ENCODE data around the gene SPATA17. TPM values are rescaled to one million over a fixed set of nuclear protein-coding genes. Genes with fewer than 3 reads are reported as not detected.

Gene SPATA17
- total RNA-seq, 1 donor from 2014 or later: 0.40 TPM

DNA sequence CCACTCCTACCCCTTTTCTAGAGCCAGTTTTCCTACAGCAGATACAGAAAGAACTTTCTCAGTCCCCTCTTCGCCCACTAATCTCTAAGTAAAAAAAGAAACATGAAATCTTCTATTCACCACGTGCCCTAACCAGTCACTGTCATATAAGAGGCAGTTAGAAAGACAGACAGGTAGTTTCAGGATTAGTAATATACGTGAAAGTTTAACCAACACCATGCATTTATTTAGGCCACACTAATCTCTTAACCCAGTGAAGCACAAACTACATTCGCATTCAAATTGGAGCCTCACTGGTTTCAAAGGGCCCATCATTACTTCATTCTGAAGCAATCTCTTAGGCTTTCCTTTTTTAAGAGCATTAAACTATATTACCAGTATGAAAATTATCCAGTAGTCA lies 10.3 kb upstream of the SPATA17 start:
- Mint-ChIP-seq H3K27me3 (ENCODE audit: unreplicated experiment) (no peaks in the 10 kb centered on the region), H3K27ac (ENCODE audit: unreplicated experiment) (no peak overlapping the region), H3K4me3 (ENCODE audit: unreplicated experiment) (no peak overlapping the region), H3K9me3 (ENCODE audit: unreplicated experiment) (no peaks in the 10 kb centered on the region), H3K36me3 (ENCODE audit: unreplicated experiment) (peaks cover 25% of the 10 kb centered on the region), H3K4me1 (ENCODE audit: unreplicated experiment) (no peaks in the 10 kb centered on the region)
- DNase-seq (ENCODE audit: extremely low spot score, unreplicated experiment): no peak
- TF ChIP-seq, protein P1, sequence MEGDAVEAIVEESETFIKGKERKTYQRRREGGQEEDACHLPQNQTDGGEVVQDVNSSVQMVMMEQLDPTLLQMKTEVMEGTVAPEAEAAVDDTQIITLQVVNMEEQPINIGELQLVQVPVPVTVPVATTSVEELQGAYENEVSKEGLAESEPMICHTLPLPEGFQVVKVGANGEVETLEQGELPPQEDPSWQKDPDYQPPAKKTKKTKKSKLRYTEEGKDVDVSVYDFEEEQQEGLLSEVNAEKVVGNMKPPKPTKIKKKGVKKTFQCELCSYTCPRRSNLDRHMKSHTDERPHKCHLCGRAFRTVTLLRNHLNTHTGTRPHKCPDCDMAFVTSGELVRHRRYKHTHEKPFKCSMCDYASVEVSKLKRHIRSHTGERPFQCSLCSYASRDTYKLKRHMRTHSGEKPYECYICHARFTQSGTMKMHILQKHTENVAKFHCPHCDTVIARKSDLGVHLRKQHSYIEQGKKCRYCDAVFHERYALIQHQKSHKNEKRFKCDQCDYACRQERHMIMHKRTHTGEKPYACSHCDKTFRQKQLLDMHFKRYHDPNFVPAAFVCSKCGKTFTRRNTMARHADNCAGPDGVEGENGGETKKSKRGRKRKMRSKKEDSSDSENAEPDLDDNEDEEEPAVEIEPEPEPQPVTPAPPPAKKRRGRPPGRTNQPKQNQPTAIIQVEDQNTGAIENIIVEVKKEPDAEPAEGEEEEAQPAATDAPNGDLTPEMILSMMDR (IDR thresholded peaks at IDR 0.05): no peak

DNA sequence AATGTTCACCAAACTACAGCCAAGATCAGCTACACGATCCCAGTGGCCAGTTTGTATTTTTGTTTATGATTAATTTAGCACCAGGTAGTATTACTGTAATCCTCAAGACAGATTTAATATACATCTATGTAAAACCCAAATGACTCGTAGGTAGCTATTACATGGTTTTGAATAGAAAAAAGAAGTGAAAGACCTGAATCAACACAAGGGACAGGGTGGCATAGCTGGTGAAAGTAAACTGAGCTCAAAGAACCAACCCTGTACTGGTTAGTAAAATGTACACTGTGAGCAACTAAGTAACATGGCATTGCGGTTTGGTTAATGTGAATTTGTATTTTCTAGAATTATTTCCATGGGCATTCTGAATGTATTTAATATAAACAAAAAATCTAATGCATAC lies 9.1 kb upstream of the SPATA17 start:
- Mint-ChIP-seq H3K4me3 (ENCODE audit: unreplicated experiment) (no peak overlapping the region), H3K27ac (ENCODE audit: unreplicated experiment) (no peak overlapping the region), H3K9me3 (ENCODE audit: unreplicated experiment) (no peaks in the 10 kb centered on the region), H3K4me1 (ENCODE audit: unreplicated experiment) (no peaks in the 10 kb centered on the region), H3K36me3 (ENCODE audit: unreplicated experiment) (peaks cover 17% of the 10 kb centered on the region), H3K27me3 (ENCODE audit: unreplicated experiment) (no peaks in the 10 kb centered on the region)
- DNase-seq (ENCODE audit: extremely low spot score, unreplicated experiment): no peak
- TF ChIP-seq, protein P1 (IDR thresholded peaks at IDR 0.05): no peak

DNA sequence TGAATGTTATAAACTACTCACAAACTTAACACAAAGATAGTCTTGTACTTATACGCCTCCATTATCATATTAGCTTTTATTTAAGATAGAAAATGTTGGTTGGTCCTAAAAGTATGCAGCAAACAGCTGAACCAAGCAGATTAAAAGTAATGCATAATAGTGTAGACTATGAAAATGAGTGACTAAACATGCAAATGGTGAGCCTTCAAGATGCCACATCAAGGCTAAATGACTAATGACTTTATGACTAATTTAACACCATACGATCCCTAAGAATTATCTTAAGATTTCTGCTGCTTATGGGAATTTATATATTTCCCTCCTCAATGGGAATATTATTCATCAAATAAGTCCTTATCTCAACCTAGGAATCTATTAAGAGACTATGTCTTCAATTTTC lies 4.8 kb upstream of the SPATA17 start:
- H3K36me3 Mint-ChIP-seq (ENCODE audit: unreplicated experiment): no peaks in the 10 kb centered on the region
- H3K27me3 Mint-ChIP-seq (ENCODE audit: unreplicated experiment): no peaks in the 10 kb centered on the region
- H3K27ac Mint-ChIP-seq (ENCODE audit: unreplicated experiment): no peak overlapping the region
- TF ChIP-seq, protein P1 (IDR thresholded peaks at IDR 0.05): no peak
- no peak overlapping the region for H3K4me3 Mint-ChIP-seq (ENCODE audit: unreplicated experiment)
- H3K4me1 Mint-ChIP-seq (ENCODE audit: unreplicated experiment): peaks cover 21% of the 10 kb centered on the region
- no peaks in the 10 kb centered on the region for H3K9me3 Mint-ChIP-seq (ENCODE audit: unreplicated experiment)
- no peak for DNase-seq (ENCODE audit: extremely low spot score, unreplicated experiment)

GRCh38 chr1:217627431-217627830 lies 3.7 kb upstream of the SPATA17 start:
- no peak for DNase-seq (ENCODE audit: extremely low spot score, unreplicated experiment)
- Mint-ChIP-seq H3K27ac (ENCODE audit: unreplicated experiment) (no peak overlapping the region), H3K4me1 (ENCODE audit: unreplicated experiment) (peaks cover 26% of the 10 kb centered on the region), H3K9me3 (ENCODE audit: unreplicated experiment) (no peaks in the 10 kb centered on the region), H3K27me3 (ENCODE audit: unreplicated experiment) (no peaks in the 10 kb centered on the region), H3K4me3 (ENCODE audit: unreplicated experiment) (no peak overlapping the region), H3K36me3 (ENCODE audit: unreplicated experiment) (no peaks in the 10 kb centered on the region)
- TF ChIP-seq, protein P1 (IDR thresholded peaks at IDR 0.05): no peak

DNA sequence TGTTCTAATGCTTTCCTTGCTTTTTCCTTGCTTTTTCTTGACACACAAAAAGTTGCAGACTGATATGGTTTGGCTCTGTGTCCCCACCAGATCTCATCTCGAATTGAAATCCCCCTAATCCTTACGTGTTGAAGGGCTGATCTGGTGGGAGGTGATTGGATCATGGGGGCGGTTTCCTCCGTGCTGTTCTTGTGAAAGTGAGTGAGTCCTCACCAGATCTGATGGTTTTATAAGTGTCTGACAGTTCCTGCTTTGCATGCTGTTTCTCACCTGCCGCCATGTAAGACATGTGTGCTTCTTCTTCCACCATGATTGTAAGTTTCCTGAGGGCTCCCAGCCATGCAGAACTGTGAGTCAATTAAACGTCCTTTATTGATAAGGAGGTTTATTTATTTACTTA lies 11.3 kb downstream of the SPATA17 start:
- H3K27me3 Mint-ChIP-seq (ENCODE audit: unreplicated experiment): peaks cover 51% of the 10 kb centered on the region
- H3K4me1 Mint-ChIP-seq (ENCODE audit: unreplicated experiment): no peaks in the 10 kb centered on the region
- no peaks in the 10 kb centered on the region for H3K9me3 Mint-ChIP-seq (ENCODE audit: unreplicated experiment)
- no peak for DNase-seq (ENCODE audit: extremely low spot score, unreplicated experiment)
- TF ChIP-seq, protein P1 (IDR thresholded peaks at IDR 0.05): no peak
- no peak overlapping the region for H3K27ac Mint-ChIP-seq (ENCODE audit: unreplicated experiment)
- H3K36me3 Mint-ChIP-seq (ENCODE audit: unreplicated experiment): no peaks in the 10 kb centered on the region
- no peak overlapping the region for H3K4me3 Mint-ChIP-seq (ENCODE audit: unreplicated experiment)

All from osteocyte (in vitro differentiated cells).